Stimulated activated CD8-positive, alpha-beta memory T cell treated with anti-CD3 and anti-CD28 coated beads, Interleukin-12 subunit alpha, Interleukin-12 subunit beta, amount 100 ng/mL, for 24 hours (primary cell): ENCODE results near the gene PSME3.
"Not testable (repeated sequence)": the region's sequence is repeated elsewhere in the genome, so short reads cannot be mapped to it uniquely, and the experiment has no call there.

ENCODE experiments used
- DNase-seq: peaks from one replicate; pipeline ENCODE4 v3.0.0-alpha.2; 2020; ENCODE audit errors: extremely low read depth

The PSME3 gene

GRCh38 chr17:42878123-42878880 lies 45.1 kb downstream of the PSME3 start:
- DNase-seq: no peak

DNA sequence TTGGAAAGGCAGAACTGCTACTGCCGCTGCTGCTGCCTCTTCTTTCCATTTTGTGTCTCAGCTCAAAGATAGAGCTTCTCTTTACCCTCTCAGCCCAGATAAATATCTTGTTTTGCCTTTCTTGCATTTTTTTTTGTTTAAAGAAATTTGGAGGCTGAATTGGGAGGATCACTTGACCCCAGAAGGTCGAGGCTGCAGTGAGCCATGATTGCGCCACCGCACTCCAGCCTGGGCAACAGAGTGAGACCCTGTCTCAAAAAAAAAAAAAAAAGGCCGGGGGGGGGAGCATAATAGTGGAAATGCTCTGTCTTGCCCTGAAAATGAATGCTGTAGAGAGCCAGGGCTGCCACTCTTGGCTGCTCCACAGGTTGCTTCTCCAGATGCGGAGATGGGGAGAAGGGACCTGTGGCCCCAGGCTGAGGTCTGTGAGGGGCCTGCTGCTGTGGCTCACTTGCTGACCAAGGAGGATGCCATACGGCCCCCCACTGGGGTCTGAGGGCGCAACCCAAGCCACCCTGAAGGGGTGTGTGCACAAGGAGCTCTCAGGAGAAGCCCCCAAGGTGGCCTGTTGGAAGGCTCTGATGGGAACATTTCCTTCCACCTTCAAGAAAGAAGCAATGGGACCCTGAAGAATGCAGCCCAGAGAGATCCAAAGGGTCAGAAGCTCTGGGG lies 45.9 kb downstream of the PSME3 start:
- no peak for DNase-seq

- DNase-seq: no peak
These were observed 46.4 kb downstream of the PSME3 start for GRCh38 chr17:42879596-42879985.

DNA sequence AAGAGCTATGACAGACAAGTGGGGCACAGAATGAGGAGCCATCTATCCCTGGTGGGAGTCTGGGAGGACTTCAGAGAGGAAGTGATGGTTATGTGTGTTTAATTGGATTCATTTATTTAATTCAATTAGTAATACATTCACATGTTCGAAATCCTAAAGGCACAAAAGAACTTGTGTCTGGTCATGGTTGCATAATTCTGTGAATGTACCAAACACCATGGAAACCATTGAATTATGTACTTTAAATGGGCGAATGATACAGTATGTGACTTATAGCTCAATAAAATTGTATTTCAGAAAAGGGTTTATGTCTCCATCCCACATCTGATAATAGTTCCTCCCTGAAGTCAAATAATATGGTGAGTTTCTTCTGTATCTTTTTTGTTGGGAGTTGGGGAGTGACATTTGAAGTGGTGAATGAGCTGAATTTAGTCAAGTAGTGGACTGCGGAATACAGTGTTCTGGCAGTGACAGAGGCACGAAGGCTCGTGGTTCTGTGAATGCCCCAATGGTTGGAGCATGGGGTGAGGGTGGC lies 47.6 kb downstream of the PSME3 start:
- DNase-seq: no peak

GRCh38 chr17:42881706-42882105 lies 48.5 kb downstream of the PSME3 start:
- not testable (repeated sequence) for DNase-seq

DNA sequence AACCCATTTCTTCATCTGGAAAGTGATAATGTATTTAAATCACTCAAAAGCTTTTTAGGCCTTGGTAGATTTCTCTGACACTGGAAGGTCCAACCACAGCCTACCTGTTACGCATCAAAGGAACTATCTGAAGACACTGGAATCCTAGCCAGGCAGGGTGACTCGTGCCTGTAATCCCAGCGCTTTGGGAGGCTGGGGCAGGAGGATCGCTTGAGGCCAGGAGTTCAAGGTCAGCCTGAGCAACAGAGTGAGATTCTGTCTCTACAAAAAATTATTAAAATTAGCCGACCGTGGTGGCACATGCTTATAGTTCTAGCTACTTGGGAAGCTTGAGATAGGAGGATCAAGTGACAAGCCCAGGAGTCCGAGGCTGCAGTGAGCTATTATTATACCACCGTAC lies 49.0 kb downstream of the PSME3 start:
- no peak for DNase-seq

DNA sequence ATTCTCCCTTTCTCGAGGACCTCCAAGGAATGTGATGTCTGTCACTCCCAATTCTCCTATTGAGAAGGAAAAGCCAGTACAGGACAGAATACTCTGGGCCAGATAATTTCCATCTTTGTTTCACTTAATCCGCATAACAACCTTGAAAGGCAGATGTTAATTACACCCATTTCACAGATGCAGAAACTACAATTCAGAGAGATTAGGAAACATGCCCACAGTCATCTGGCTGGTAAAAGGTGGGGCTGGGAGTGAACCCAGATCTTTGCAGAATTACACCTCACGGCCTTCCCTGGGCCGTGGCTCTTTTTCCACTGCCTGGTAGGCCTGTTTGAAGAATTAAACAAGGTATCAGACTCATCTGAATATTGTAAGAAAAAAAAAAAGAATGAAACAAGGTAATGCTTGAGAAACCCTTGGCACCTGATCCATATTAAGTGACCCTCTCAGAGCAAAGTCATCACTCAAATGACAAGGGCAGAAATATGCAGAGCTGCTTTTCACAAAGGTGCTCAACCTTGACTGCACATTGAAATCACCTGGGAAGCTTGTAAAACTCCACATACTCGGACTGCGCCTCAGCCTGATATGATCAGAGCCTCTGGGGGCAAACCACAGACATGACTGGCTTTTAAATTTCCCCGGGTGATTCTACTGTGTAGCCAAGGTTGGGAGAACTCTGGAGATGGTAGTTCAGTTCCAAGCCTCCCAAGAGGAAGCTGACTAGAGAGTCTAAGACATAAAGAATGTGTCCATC lies 50.8 kb downstream of the PSME3 start:
- DNase-seq: no peak

DNA sequence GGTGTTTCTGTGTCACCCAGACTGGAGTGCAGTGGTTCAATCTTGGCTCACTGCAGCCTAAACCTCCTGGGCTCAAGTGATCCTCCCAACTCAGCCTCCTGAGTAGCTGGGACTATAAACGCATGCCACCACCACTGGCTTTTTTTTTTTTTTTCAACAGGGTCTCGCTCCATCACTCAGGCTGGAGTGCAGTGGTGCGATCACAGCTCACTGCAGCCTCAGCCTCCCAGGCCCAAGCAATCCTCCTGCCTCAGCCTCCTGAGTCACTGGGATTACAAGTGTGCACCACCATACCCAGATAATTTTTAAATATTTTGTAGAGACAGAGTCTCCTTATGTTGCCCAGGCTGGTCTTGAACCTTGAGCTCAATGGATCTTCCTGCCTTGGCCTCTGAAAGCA lies 52.6 kb downstream of the PSME3 start:
- DNase-seq: not testable (repeated sequence)

- no peak for DNase-seq
These were observed 53.3 kb downstream of the PSME3 start for GRCh38 chr17:42886283-42887176.

GRCh38 chr17:42889809-42890208 lies 56.6 kb downstream of the PSME3 start:
- DNase-seq: no peak

DNA sequence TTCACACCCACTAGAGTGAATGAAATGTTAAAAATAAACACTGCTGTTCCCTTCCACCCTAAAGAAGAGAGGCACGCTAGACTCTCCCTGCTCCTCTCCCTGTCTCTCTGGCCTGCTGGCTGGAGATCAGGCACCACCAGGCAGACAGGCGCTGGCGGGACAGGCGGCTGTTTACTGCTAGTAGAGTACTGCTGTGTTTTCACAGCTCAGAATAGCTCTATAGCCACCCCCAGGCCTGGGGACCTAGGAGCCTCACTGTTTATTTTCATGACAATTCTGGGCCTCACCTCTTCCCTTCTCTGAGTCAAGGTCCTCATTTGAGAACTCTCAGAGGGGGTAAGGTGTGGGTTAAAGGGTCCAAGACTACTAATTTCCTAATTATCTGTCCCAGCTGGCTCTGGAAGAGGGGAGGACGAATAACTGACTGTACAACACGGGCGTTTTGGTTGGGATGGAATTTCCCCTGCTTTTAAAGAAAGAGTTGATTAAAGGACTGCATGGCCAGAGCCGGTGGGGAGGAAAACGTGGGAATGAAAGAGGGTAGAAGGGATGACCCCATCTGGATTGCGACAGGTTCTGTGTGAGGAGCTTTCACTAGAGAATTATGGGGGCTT lies 58.4 kb downstream of the PSME3 start:
- DNase-seq: no peak

DNA sequence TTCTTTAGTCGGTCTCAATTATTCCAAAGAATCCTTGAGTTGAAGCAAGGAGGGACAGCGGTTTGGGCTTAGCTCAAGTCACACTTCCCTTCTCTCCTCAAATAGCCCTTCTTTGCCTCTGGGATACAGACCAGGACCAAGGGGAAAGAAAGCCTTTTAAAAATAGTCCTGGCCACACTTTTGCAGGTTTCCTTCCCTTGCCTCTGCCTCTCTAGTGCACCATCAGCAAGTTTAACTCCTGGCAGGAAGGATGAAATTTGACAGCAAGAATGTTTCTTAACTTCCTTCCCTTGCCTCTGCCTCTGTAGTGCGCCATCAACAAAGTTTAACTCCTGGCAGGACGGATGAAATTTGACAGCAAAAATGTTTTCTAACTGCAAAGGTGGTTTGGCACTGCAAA lies 60.2 kb downstream of the PSME3 start:
- DNase-seq: no peak
